ENCODE measurements around the gene DCAF15.

DCAF15 gene

GRCh38 chr19:13931391-13932148 lies 20.7 kb upstream of the DCAF15 start:
- no peak for DNase-seq (ENCODE audit: low read depth, low spot score)

- DNase-seq (ENCODE audit: low read depth, low spot score) = no peak
These were observed 20.1 kb upstream of the DCAF15 start for GRCh38 chr19:13932149-13932637.

- no peak for DNase-seq (ENCODE audit: low read depth, low spot score)
These were observed 19.4 kb upstream of the DCAF15 start for GRCh38 chr19:13932911-13933393.

GRCh38 chr19:13934785-13935109 lies 17.6 kb upstream of the DCAF15 start:
- DNase-seq (ENCODE audit: low read depth, low spot score) = no peak

GRCh38 chr19:13935765-13936510 lies 16.4 kb upstream of the DCAF15 start:
- no peak for DNase-seq (ENCODE audit: low read depth, low spot score)

GRCh38 chr19:13937479-13938300 lies 14.6 kb upstream of the DCAF15 start:
- no peak for DNase-seq (ENCODE audit: low read depth, low spot score)

- DNase-seq (ENCODE audit: low read depth, low spot score) = no peak
These were observed 13.8 kb upstream of the DCAF15 start, which contains the start of gene PODNL1 for GRCh38 chr19:13938301-13939064. TSS of gene PODNL1 (minus strand) at chr19:13938417. CDS start at chr19:13938181, 236 bp downstream.

GRCh38 chr19:13942023-13942684 lies 10.2 kb upstream of the DCAF15 start:
- DNase-seq (ENCODE audit: low read depth, low spot score) = no peak

GRCh38 chr19:13946414-13946813 lies 5.9 kb upstream of the DCAF15 start:
- DNase-seq (ENCODE audit: low read depth, low spot score) = no peak

GRCh38 chr19:13951043-13951442 lies 1.3 kb upstream of the DCAF15 start:
- DNase-seq (ENCODE audit: low read depth, low spot score) = no peak

GRCh38 chr19:13951799-13952153 lies 533 bp upstream of the DCAF15 start:
- DNase-seq (ENCODE audit: low read depth, low spot score) = no peak

GRCh38 chr19:13952931-13953531 lies 722 bp downstream of the DCAF15 start:
- DNase-seq (ENCODE audit: low read depth, low spot score) = no peak

GRCh38 chr19:13954185-13954584 lies 1.9 kb downstream of the DCAF15 start:
- DNase-seq (ENCODE audit: low read depth, low spot score) = no peak

- DNase-seq (ENCODE audit: low read depth, low spot score) = no peak
These were observed 3.5 kb downstream of the DCAF15 start for GRCh38 chr19:13955662-13956364.

- no peak for DNase-seq (ENCODE audit: low read depth, low spot score)
These were observed 4.0 kb downstream of the DCAF15 start for GRCh38 chr19:13956365-13956744.

- no peak for DNase-seq (ENCODE audit: low read depth, low spot score)
These were observed 4.7 kb downstream of the DCAF15 start for GRCh38 chr19:13957051-13957450.

GRCh38 chr19:13958043-13958442 lies 5.7 kb downstream of the DCAF15 start:
- DNase-seq (ENCODE audit: low read depth, low spot score) = no peak

- no peak for DNase-seq (ENCODE audit: low read depth, low spot score)
These were observed 7.0 kb downstream of the DCAF15 start for GRCh38 chr19:13959141-13959961.
